Measurements from ENCODE around the gene AHR. TPM values are rescaled to one million over a fixed set of nuclear protein-coding genes. Genes with fewer than 3 reads are reported as not detected.
"Not testable (repeated sequence)": the region's sequence is repeated elsewhere in the genome, so short reads cannot be mapped to it uniquely, and the experiment has no call there.

Gene AHR
- total RNA-seq, 1 donor from 2014 or later, result 89.3 TPM

DNA sequence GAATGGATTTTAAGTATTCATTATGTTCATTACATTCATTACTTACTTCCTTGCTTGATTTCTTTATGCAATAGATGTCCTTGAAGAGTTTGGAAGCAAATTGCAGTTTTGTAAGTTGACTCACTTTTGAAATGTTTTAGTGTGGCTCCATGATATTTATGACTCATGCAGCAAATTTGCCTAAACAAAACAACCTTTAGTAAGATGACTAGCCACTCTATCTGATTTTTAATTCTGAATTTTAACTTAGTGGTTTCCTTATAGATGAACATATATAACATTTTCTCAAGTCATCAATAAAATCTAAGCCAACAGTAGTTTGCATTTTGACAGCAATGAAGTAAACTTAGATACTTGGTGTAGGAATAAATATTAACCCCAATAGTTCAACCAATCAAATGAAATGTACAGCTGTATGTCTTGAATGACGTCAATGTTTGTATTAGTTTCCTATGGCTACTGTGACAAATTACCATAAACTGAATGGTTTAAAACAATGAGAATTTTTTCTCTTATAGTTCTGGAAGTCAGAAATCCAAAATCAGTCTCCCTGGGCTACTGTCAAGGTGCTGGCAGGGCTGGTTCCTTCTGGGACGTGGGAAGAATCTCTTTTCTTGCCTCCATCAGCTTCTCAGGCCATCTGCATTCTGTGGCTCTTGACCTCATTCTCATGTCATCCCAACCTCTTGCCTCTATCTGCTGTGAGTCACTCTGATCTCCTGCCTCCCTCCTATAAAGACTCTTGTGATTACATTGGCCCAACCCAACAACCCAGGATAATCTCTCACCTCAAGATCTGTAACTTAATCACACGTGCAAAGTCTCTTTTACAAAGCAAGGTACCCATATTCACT, 73.4 kb downstream of the AHR start:
- no peak for DNase-seq (ENCODE audit: low spot score)

- DNase-seq (ENCODE audit: low spot score), result no peak
Observed at GRCh38 chr7:17374157-17374556, 75.7 kb downstream of the AHR start.

DNA sequence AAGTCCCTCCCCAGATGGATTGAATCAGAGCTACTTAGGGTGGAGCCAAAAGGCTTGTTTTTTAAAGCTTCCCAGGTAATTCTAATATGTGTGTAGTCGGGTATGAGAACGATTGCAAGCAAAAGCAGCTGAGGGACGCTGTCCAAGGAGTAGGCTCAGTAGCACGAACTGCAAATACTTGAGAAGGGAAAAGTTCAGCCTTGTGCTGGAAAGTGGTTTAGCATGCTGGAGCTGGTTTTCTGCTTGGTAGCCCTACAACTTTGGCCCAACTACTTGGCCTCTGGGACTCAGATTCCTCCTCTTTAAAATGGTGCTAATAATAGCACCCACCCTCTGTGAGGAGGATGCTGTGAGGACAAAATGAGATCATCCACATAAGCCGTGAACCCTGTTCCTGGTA, 76.2 kb downstream of the AHR start:
- no peak for DNase-seq (ENCODE audit: low spot score)

DNA sequence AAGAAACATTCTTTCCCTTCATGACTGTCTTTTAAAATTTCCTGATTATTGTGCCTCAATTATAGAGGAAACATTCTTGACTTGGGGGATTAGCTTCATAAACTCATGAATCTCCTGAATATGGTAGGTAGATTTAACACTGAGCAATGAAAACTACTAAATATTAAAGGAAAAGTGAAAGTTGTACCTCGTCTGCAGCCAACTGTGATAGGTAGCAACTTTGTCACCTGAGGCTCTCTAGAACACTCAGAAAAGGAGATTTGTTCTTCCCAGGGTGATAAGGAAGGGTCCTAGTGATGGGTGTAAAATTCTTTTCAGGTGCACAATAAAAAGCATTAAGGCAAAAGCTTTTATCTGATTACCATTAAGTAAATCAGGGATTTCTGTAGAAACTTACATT, 78.1 kb downstream of the AHR start:
- DNase-seq (ENCODE audit: low spot score), result no peak

GRCh38 chr7:17380736-17381662, 82.5 kb downstream of the AHR start:
- DNase-seq (ENCODE audit: low spot score), result no peak

DNA sequence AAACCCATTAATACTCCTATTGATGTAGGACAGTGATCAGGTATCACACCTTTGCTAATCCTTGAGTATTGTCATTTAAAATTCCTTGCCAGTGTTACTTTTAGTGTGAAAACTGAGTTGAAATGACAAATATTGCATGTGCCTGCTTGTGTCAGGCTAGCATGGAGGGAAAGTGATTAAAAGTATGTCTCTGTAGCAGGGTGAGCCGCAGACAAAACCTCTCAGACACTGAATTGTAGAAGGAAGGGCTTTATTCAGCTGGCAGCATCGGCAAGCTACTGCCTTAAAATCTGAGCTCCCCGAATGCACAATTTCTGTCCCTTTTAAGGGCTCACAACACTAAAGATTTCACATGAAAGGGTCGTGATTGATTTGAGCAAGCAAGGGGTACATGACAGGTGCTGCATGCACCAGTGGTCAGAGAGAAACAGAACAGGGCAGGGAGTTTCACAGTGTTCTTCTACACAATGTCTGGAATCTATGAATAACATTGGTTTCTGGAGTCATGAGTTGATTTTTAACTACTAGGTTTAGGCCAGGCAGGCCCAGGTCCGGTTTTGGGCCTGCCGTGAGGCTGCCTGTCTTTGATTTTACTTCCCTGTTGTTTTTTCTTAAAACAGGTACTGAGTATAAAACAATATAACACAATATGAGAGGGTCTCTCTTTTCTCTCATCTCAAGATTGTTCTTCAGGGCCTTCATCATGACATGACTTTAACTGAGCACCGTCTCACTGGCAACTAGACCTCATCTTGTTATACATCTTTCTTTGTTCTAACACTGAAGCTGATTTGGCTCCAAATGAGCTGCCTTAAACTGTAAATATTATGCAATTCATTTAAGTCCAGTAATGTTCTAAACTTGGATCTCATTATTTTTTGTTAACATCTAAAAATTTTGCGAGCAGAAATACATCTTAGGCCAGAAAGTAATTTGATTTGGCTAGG, 84.2 kb downstream of the AHR start:
- DNase-seq (ENCODE audit: low spot score), result not testable (repeated sequence)

- DNase-seq (ENCODE audit: low spot score), result no peak
Observed at GRCh38 chr7:17384400-17384799, 85.9 kb downstream of the AHR start.

GRCh38 chr7:17385612-17386011, 87.2 kb downstream of the AHR start:
- DNase-seq (ENCODE audit: low spot score), result no peak

DNA sequence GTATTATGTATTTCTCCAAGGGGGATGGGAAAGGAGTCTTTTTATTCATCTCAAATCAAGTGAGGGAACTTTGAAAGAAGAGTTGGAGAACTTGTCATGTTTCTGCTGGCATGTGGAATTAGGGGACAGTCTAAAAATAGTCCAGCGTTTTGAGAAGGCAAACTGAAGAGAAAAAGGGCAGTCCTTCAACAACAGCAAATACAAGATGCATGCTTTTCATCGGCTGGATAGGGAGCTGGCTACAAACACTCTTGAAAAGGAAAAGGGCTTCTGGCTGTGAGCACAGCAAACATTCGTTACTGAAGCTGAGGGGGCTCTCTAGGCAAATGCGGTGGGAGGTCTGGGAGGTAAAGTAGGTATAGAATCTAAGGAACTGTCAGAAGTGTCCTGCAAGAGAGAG, 91.9 kb downstream of the AHR start:
- DNase-seq (ENCODE audit: low spot score), result no peak

GRCh38 chr7:17391366-17391765, 92.9 kb downstream of the AHR start:
- DNase-seq (ENCODE audit: low spot score), result no peak

- no peak for DNase-seq (ENCODE audit: low spot score)
Observed at GRCh38 chr7:17392846-17393245, 94.4 kb downstream of the AHR start.

DNA sequence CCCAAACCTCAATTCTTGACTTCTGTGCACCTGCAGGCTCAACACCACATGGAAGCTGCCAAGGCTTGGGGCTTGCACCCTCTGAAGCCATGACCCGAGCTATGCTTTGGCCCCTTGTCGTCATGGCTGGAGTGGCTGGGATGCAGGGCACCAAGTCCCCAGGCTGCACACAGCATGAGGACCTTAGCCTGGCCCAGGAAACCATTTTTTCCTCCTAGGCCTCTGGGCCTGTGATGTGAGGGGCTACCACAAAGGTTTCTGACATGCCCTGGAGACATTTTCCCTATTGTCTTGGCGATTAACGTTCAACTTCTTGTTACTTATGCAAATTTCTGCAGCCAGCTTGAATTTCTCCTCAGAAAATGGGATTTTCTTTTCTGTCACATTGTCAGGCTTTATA, 96.1 kb downstream of the AHR start:
- not testable (repeated sequence) for DNase-seq (ENCODE audit: low spot score)

All from mesenteric fat pad (tissue), 1 donor.